C4-2B (cell line): ENCODE data around the gene KPTN.

Experiments
- ZFX ChIP-seq: fragments of 450-650 bp; IDR thresholded peaks from 2 replicates; pipeline ENCODE4 v1.6.1; 2017
- TF ChIP-seq, protein P1 (sequence below): fragments of 450-650 bp; conservative IDR thresholded peaks from 2 replicates; pipeline ENCODE4 v1.5.1; 2017; ENCODE audit warnings: mild to moderate bottlenecking

DNA sequence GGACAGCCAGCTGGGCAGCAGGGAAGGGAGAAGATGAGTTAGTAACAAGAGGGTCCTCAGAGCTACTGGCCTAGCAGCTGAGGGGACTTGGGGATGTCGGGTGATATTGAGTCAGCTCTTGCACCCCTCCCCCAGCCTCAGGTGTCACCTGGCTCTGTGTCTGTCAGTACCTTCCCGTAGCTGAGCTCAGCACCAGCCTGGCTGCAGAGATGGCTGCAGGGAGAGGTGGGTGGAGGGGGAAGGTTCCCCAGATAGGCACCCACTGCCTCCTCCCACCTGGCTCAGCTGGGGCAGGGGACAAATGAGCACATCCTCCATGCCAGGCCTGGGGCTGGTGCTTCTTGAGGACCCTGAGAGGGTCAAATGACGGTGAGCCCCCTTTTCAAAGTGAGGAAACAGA lies 6.8 kb upstream of the KPTN start:
- TF ChIP-seq, protein P1, sequence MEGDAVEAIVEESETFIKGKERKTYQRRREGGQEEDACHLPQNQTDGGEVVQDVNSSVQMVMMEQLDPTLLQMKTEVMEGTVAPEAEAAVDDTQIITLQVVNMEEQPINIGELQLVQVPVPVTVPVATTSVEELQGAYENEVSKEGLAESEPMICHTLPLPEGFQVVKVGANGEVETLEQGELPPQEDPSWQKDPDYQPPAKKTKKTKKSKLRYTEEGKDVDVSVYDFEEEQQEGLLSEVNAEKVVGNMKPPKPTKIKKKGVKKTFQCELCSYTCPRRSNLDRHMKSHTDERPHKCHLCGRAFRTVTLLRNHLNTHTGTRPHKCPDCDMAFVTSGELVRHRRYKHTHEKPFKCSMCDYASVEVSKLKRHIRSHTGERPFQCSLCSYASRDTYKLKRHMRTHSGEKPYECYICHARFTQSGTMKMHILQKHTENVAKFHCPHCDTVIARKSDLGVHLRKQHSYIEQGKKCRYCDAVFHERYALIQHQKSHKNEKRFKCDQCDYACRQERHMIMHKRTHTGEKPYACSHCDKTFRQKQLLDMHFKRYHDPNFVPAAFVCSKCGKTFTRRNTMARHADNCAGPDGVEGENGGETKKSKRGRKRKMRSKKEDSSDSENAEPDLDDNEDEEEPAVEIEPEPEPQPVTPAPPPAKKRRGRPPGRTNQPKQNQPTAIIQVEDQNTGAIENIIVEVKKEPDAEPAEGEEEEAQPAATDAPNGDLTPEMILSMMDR = no peak
- no peak for TF ChIP-seq ZFX
